Measurements from ENCODE around the gene RSU1.

The RSU1 gene

GRCh38 chr10:16820421-16820820 lies 3.2 kb upstream of the RSU1 start:
- no peak for DNase-seq

DNA sequence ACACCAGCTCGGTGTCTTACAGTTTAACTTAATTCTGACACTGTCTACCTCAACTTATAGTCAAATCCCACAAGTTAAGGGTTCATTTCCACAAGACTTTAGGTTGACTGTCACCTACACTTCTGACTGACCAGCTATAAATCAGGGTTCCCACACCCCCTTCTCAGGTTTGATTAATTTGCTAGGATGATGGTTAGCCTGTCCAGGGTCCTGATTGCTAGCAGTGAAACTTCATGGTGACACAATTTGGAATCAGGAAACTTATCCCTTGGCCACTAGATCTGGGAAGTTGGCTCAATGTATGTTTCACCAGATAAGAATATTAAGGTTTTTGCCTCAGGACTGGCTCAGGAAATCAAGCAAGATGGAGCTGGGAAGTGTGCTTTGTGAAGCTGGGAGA lies 2.8 kb upstream of the RSU1 start:
- no peak for DNase-seq

GRCh38 chr10:16819436-16819835 lies 2.2 kb upstream of the RSU1 start:
- DNase-seq: no peak

- no peak for DNase-seq
Observed at GRCh38 chr10:16819026-16819425, 1.8 kb upstream of the RSU1 start.

GRCh38 chr10:16816830-16817124 lies 447 bp downstream of the RSU1 start:
- DNase-seq: no peak

- no peak for DNase-seq
Observed at GRCh38 chr10:16816171-16816570, 1.1 kb downstream of the RSU1 start.

DNA sequence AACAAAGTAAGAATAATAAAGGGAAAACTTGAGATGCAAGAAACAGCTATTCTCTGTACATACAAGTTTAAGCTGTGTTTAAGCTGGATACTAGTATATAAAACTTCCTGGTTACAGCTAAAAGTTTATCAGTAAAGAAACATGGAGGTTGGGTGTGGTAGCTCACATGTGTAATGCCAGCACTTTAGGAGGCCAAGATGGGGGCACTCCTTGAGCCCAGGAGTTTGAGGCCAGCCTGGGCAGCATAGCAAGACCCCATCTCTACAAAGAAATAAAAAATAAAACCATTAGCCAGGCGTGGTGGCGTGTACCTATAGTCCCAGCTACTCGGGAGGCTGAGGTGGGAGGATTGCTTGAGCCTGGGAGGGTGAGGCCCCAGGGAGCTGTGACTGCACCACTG lies 3.2 kb downstream of the RSU1 start:
- DNase-seq: no peak

GRCh38 chr10:16812676-16813075 lies 4.5 kb downstream of the RSU1 start:
- no peak for DNase-seq

DNA sequence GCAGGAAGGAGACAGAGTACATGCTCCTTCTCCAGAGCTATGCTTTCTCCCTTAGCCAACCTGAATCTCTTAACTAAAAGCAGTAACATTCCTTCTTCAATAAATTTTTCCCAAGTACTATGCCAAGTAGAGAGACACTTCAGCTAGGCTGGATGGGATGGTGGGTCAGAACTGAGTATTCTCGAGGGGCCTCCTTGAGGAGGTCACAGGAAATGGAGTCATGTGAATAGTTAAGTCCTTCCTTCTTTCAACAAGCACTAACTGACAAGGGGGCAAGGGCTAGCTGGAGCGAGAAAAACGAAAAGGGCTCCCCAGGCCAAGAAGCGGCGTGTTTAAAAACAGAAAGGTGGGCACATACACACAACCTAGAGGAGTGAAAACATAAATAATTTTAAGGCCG lies 5.5 kb downstream of the RSU1 start:
- DNase-seq: no peak

DNA sequence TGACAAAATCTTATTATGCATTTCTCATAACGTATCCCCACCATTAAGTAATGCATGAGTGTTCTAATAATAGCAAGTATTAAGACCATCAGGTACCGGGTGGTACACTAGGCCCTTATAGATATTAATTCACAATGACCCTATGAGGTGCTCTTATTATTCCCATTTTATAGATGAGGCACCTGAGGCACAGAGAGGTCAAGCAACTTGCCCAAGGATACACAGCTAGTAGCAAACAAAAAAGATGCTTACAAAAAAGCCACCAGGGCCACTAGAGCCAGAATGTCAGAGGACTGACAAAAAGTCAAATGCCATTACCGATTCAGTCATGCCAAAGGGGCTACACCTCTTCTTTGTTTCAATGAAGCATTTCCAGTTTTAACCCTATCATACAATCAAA lies 5.9 kb downstream of the RSU1 start:
- DNase-seq: no peak

- DNase-seq: peak; percentile 35
Observed at GRCh38 chr10:16809074-16809718, 8.0 kb downstream of the RSU1 start.

GRCh38 chr10:16804123-16804522 lies 13.1 kb downstream of the RSU1 start:
- no peak for DNase-seq

DNA sequence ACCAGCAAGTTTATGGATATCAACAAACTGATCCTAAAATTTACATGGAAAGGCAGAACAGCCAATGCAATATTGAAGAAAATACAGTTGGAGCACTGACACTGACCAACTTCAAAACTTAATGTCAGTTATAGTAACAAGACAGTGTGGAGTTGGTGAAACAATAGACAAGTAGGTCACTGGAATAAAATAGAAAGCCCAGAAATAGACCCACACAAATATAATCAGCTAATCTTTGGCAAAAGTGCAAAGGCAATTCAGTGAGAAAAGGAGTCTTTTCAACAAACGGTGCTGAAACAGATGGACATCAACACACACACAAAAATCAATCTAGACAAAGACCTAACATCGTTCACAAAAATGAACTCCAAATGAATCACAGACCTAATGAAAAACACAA lies 13.8 kb downstream of the RSU1 start:
- no peak for DNase-seq

- no peak for DNase-seq
Observed at GRCh38 chr10:16799621-16800020, 17.6 kb downstream of the RSU1 start.

- no peak for DNase-seq
Observed at GRCh38 chr10:16798571-16798970, 18.7 kb downstream of the RSU1 start.

GRCh38 chr10:16795410-16796073 lies 21.7 kb downstream of the RSU1 start:
- DNase-seq: no peak

DNA sequence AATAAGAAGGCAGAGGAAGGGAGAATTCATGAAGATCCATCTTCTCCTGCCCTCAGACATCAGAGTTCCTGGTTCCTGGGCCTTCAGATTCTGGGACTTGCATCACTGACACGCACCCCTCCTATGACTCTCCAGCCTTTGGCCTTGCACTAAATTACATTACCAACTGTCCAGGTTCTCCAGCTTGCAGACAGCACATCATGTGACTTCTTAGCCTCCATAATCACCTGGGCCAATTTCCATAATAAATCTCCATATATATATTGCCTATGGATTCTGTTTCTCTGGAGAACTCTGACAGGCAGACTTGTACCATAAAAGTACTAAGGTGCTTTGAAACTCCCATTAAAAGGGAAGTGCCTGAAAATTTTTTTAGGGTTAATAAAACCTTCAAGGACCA lies 23.2 kb downstream of the RSU1 start:
- DNase-seq: no peak

GRCh38 chr10:16792675-16793074 lies 24.5 kb downstream of the RSU1 start:
- no peak for DNase-seq

- DNase-seq: no peak
Observed at GRCh38 chr10:16789765-16790164, 27.5 kb downstream of the RSU1 start.

GRCh38 chr10:16789261-16789660 lies 28.0 kb downstream of the RSU1 start:
- no peak for DNase-seq

DNA sequence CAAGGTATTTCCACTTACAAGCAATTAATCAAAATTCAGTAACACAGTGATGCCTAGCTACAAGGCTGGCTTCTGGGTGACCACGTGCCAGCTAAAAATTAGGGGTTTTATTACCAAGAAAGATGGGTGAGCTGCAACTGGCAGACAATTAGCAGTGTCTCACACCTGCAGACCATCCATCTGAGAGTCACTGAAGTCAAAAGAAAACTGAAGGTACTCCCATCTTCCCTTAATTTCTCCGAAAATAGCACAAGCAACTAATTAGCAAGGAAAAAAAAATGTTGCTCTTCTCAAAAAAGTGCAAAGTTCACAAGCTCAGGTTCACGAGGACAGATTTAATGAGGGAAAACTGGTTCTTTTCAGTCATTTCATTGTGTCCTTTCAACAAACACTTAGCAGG lies 28.4 kb downstream of the RSU1 start:
- no peak for DNase-seq

GRCh38 chr10:16788125-16788524 lies 29.1 kb downstream of the RSU1 start:
- DNase-seq: no peak

GRCh38 chr10:16787361-16787791 lies 29.8 kb downstream of the RSU1 start:
- peak; percentile 46 for DNase-seq

DNA sequence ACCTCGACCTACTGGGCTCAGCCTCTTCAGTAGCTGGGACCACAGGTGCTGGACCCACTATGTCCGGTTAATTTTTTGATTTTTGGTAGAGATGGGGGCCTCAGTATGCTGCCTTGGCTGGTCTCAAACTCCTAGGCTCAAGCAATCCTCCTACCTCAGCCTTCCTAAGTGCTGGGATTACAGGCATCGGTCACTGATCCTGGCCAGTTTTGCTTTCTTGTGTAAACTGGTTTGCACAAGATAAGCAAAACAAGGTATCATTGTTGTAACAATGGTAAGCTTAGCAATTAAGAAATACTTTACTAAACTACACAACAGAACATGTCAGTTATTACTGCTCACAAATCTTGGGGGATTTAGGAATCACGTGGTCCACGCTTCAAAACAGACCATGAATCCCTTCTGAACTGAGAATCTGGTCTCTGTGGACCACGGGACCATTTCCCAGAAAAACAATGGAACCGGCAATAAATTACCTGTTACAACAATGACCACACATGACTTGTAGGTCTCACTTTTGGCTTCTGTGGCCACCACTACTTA lies 36.8 kb downstream of the RSU1 start:
- no peak for DNase-seq

- no peak for DNase-seq
Observed at GRCh38 chr10:16779384-16779915, 37.8 kb downstream of the RSU1 start.
